Calu3 (cell line): ENCODE data around the gene KRT86. TPM values are rescaled to one million over a fixed set of nuclear protein-coding genes. Genes with fewer than 3 reads are reported as not detected.

ENCODE experiments used
- BruUV-seq: library from RNA; stranded (reverse); fragments of 400-500 nt; replicated peaks from 2 replicates; lab custom pipeline; 2021; lab: Mats Ljungman, UMichigan
- CTCF ChIA-PET: fragments of 300-600 bp; sonication (Branson Sonifier 250); formaldehyde crosslinking; loops from one replicate; lab custom pipeline; 2022; ENCODE audit warnings: antibody characterized with exemption; lab: Charles Lee
- DNase-seq: peaks from one replicate; pipeline ENCODE4 v3.0.0; 2022
- H3K27ac Mint-ChIP-seq: one replicate; pipeline ENCODE4 v1.8.0; 2022; ENCODE audit warnings: mixed read lengths; ENCODE audit not compliant: unreplicated experiment
- H3K27me3 Mint-ChIP-seq: one replicate; pipeline ENCODE4 v1.8.0; 2022; ENCODE audit warnings: mixed read lengths; ENCODE audit not compliant: unreplicated experiment
- H3K36me3 Mint-ChIP-seq: one replicate; pipeline ENCODE4 v1.8.0; 2022; ENCODE audit warnings: mild to moderate bottlenecking, moderate library complexity, mixed read lengths; ENCODE audit not compliant: insufficient read depth, unreplicated experiment
- H3K4me1 Mint-ChIP-seq: one replicate; pipeline ENCODE4 v1.8.0; 2022; ENCODE audit warnings: mild to moderate bottlenecking, low read depth, mixed read lengths; ENCODE audit not compliant: unreplicated experiment
- H3K4me3 Mint-ChIP-seq: one replicate; pipeline ENCODE4 v1.8.0; 2022; ENCODE audit warnings: mild to moderate bottlenecking, low read depth, moderate library complexity, mixed read lengths; ENCODE audit not compliant: unreplicated experiment
- H3K9me3 Mint-ChIP-seq: one replicate; pipeline ENCODE4 v1.8.0; 2022; ENCODE audit warnings: low read depth, mixed read lengths; ENCODE audit not compliant: unreplicated experiment
- intact Hi-C: fragments of 100-400 bp; cut with micrococcal nuclease; formaldehyde crosslinking; loops from one replicate; pipeline ENCODE4 v1.10.0; 2022; ENCODE audit not compliant: unreplicated experiment
- total RNA-seq: library from RNA; stranded (reverse); gene quantifications from 2 replicates; pipeline ENCODE4 v1.2.3, GENCODE V29; 2022
- TF ChIP-seq, protein P1 (sequence below): fragments of 200-600 bp; IDR thresholded peaks from one replicate; pipeline ENCODE4 v1.8.0; 2022; ENCODE audit warnings: antibody characterized with exemption; ENCODE audit not compliant: unreplicated experiment

The KRT86 gene
- total RNA-seq, 1 experiment from 2014 or later: 3.6 TPM

GRCh38 chr12:52243856-52244614, 30.4 kb upstream of the KRT86 start:
- Mint-ChIP-seq H3K27ac (peak overlapping the region; percentile 96), H3K27me3 (no peaks in the 10 kb centered on the region), H3K36me3 (peaks cover 98% of the 10 kb centered on the region), H3K9me3 (no peaks in the 10 kb centered on the region), H3K4me1 (peaks cover 65% of the 10 kb centered on the region), H3K4me3 (peak overlapping the region; percentile 61)
- BruUV-seq: no TSS peak
- intact Hi-C loops: loop anchor here (10.0 kb wide), 1 partner anchor 81 kb away; the partner anchor contains the start of gene KRT83
- TF ChIP-seq, protein P1, sequence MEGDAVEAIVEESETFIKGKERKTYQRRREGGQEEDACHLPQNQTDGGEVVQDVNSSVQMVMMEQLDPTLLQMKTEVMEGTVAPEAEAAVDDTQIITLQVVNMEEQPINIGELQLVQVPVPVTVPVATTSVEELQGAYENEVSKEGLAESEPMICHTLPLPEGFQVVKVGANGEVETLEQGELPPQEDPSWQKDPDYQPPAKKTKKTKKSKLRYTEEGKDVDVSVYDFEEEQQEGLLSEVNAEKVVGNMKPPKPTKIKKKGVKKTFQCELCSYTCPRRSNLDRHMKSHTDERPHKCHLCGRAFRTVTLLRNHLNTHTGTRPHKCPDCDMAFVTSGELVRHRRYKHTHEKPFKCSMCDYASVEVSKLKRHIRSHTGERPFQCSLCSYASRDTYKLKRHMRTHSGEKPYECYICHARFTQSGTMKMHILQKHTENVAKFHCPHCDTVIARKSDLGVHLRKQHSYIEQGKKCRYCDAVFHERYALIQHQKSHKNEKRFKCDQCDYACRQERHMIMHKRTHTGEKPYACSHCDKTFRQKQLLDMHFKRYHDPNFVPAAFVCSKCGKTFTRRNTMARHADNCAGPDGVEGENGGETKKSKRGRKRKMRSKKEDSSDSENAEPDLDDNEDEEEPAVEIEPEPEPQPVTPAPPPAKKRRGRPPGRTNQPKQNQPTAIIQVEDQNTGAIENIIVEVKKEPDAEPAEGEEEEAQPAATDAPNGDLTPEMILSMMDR: no peak
- peak; percentile 85 for DNase-seq
- CTCF ChIA-PET: interaction anchor here (0.9 to 1.8 kb wide), 5 partner anchors 12 to 96 kb away, joined by 4 to 10 read pairs (median 4); no protein-coding TSS in a partner anchor

- peak overlapping the region; percentile 61 for H3K4me3 Mint-ChIP-seq
- intact Hi-C loops: loop anchor here (10.0 kb wide), 1 partner anchor 80 kb away; the partner anchor contains the start of gene KRT83
- no peaks in the 10 kb centered on the region for H3K27me3 Mint-ChIP-seq
- no peaks in the 10 kb centered on the region for H3K9me3 Mint-ChIP-seq
- H3K36me3 Mint-ChIP-seq: peaks cover 98% of the 10 kb centered on the region
- BruUV-seq: no TSS peak
- peak; percentile 23 for DNase-seq
- peak overlapping the region; percentile 96 for H3K27ac Mint-ChIP-seq
- peaks cover 67% of the 10 kb centered on the region for H3K4me1 Mint-ChIP-seq
- TF ChIP-seq, protein P1: no peak
- CTCF ChIA-PET: interaction anchor here (0.9 to 1.8 kb wide), 5 partner anchors 13 to 97 kb away, joined by 4 to 10 read pairs (median 4); no protein-coding TSS in a partner anchor
Measured at GRCh38 chr12:52244615-52244994, 29.8 kb upstream of the KRT86 start.

GRCh38 chr12:52245259-52245961, 29.0 kb upstream of the KRT86 start:
- intact Hi-C loops: loop anchor here (10.0 kb wide), 1 partner anchor 79 kb away; the partner anchor contains the start of gene KRT83
- TF ChIP-seq, protein P1: no peak
- H3K4me3 Mint-ChIP-seq: peak overlapping the region; percentile 70
- H3K4me1 Mint-ChIP-seq: peaks cover 75% of the 10 kb centered on the region
- peak; percentile 28 for DNase-seq
- H3K27me3 Mint-ChIP-seq: no peaks in the 10 kb centered on the region
- CTCF ChIA-PET: interaction anchor here (1.8 kb wide), 1 partner anchor 35 kb away, joined by 6 read pairs; no protein-coding TSS in a partner anchor
- no peaks in the 10 kb centered on the region for H3K9me3 Mint-ChIP-seq
- H3K27ac Mint-ChIP-seq: peak overlapping the region; percentile 96
- BruUV-seq: no TSS peak
- peaks cover 98% of the 10 kb centered on the region for H3K36me3 Mint-ChIP-seq

DNA sequence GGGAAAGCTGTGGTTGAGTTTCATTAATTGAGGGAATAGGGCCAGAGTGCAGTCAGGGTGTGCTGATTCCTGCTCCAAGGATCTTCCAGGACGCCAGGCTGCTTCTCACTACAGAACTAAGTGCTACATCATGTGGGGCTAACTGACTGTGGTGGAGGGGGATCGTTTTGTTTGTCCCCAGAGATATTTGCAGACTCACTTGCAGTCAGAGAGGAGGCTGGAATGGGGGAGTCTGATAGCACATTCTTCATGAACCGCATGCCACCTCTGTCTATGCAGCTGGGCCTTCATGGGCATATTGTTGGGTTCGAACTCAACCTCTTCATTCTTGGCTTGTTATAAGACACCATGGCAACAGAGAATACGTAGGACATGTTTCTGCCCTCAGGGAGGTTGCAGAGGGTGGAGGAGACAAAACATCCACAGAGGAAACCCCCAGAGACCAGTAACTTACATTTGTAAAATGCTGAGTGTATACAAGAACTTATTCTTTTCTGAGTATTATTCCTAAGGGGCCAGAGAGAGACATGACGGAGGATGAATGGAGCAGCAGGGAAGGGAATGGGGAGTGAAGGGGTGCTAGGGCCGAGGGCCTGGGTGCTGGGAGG, 28.4 kb upstream of the KRT86 start:
- no peak for DNase-seq
- BruUV-seq: no TSS peak
- intact Hi-C loops: loop anchor here (10.0 kb wide), 1 partner anchor 79 kb away; the partner anchor contains the start of gene KRT83
- CTCF ChIA-PET: no interaction called here
- TF ChIP-seq, protein P1: no peak
- H3K27ac Mint-ChIP-seq: peak overlapping the region; percentile 96
- peaks cover 72% of the 10 kb centered on the region for H3K4me1 Mint-ChIP-seq
- peaks cover 100% of the 10 kb centered on the region for H3K36me3 Mint-ChIP-seq
- H3K27me3 Mint-ChIP-seq: no peaks in the 10 kb centered on the region
- H3K9me3 Mint-ChIP-seq: no peaks in the 10 kb centered on the region
- H3K4me3 Mint-ChIP-seq: peak overlapping the region; percentile 70
